Stomach (tissue), 4 donors: ENCODE measurements around the gene PLXNA2.

Source experiments
- CTCF ChIP-seq, 7 experiments: fragments of 450-650 bp in 4 of 7; fragments of 200-600 bp in 3 of 7; sonication (generic) in 3 of 7; IDR thresholded peaks; one replicate each; pipeline ENCODE4 v1.5.1; 2016 to 2019; ENCODE audit warnings: antibody characterized with exemption in 7 of 7, control low read depth in 2 of 7, mild to moderate bottlenecking in 1 of 7
- EP300 ChIP-seq: sonication (generic); formaldehyde crosslinking; IDR thresholded peaks from one replicate; pipeline ENCODE4 v1.6.1; 2017; ENCODE audit warnings: antibody characterized with exemption
- POLR2A ChIP-seq, 4 donors: fragments of 450-650 bp; IDR thresholded peaks; one replicate each; pipeline ENCODE4 v1.6.1; 2016; ENCODE audit warnings: antibody characterized with exemption in 4 of 4, control low read depth in 2 of 4, mild to moderate bottlenecking in 1 of 4, moderate library complexity in 1 of 4
- POLR2AphosphoS5 ChIP-seq, 3 donors: sonication (generic); formaldehyde crosslinking; IDR thresholded peaks; one replicate each; pipeline ENCODE4 v1.6.1; 2016; ENCODE audit warnings: antibody characterized with exemption in 3 of 3

GRCh38 chr1:207999274-207999915 lies 244.8 kb downstream of the PLXNA2 start:
- TF ChIP-seq POLR2A (IDR thresholded peaks at IDR 0.05) (no peak), POLR2AphosphoS5 (IDR thresholded peaks at IDR 0.05) (no peak), CTCF (IDR thresholded peaks at IDR 0.05) (no peak), EP300 (no peak)
